Stimulated activated memory B cell treated with anti-CD40 and anti-IgM and Interleukin-4, amounts not matched to agents 10 μg/mL and 1 μg/mL and 100 μg/mL, for 72 hours (primary cell): Measurements from ENCODE around the gene YBX2.
A peak's percentile ranks its signal among the peaks of the same experiment; 100 is the strongest.

Source experiments
- ATAC-seq: fragments of 150-1000 bp; cut with Tn5 transposase; 2 replicates; pipeline ENCODE4 v1.10.0; 2021
- H3K27ac Mint-ChIP-seq: one replicate; pipeline ENCODE4 v1.8.0; 2022; ENCODE audit warnings: mild to moderate bottlenecking, mixed read lengths
- H3K27me3 Mint-ChIP-seq: one replicate; pipeline ENCODE4 v1.8.0; 2022; ENCODE audit warnings: mixed read lengths
- H3K36me3 Mint-ChIP-seq: one replicate; pipeline ENCODE4 v1.8.0; 2022; ENCODE audit warnings: mixed read lengths
- H3K4me1 Mint-ChIP-seq: one replicate; pipeline ENCODE4 v1.8.0; 2022; ENCODE audit warnings: mixed read lengths
- H3K4me3 Mint-ChIP-seq: one replicate; pipeline ENCODE4 v1.8.0; 2022; ENCODE audit warnings: mild to moderate bottlenecking, moderate library complexity, mixed read lengths
- H3K9me3 Mint-ChIP-seq: one replicate; pipeline ENCODE4 v1.8.0; 2022; ENCODE audit warnings: mixed read lengths

YBX2 gene

GRCh38 chr17:7240375-7240774 is 54.1 kb downstream of the YBX2 start:
- H3K9me3 Mint-ChIP-seq, result no peaks in the 10 kb centered on the region
- no peaks in the 10 kb centered on the region for H3K27me3 Mint-ChIP-seq
- H3K36me3 Mint-ChIP-seq, result peaks cover 46% of the 10 kb centered on the region
- peak overlapping the region; percentile 90 for H3K4me3 Mint-ChIP-seq
- peaks cover 55% of the 10 kb centered on the region for H3K4me1 Mint-ChIP-seq
- ATAC-seq, result no peak
- peak overlapping the region; percentile 94 for H3K27ac Mint-ChIP-seq

- no peaks in the 10 kb centered on the region for H3K27me3 Mint-ChIP-seq
- H3K4me3 Mint-ChIP-seq, result peak within 1 kb of the TSS; percentile 90
- peak; percentile 75 for ATAC-seq
- H3K36me3 Mint-ChIP-seq, result peaks cover 49% of the 10 kb centered on the region
- H3K4me1 Mint-ChIP-seq, result peaks cover 63% of the 10 kb centered on the region
- peak within 1 kb of the TSS; percentile 94 for H3K27ac Mint-ChIP-seq
- H3K9me3 Mint-ChIP-seq, result no peaks in the 10 kb centered on the region
Measured at GRCh38 chr17:7239091-7240027, 55.1 kb downstream of the YBX2 start, which contains the start of gene PHF23. Gene PHF23 (minus strand): TSS chr17:7239457. CDS start chr17:7239279, 178 bp downstream.

GRCh38 chr17:7238420-7239090 is 55.9 kb downstream of the YBX2 start:
- Mint-ChIP-seq H3K27ac (peak overlapping the region; percentile 94), H3K27me3 (no peaks in the 10 kb centered on the region), H3K4me1 (peaks cover 65% of the 10 kb centered on the region), H3K36me3 (peaks cover 46% of the 10 kb centered on the region), H3K9me3 (no peaks in the 10 kb centered on the region), H3K4me3 (peak overlapping the region; percentile 90)
- no peak for ATAC-seq
